GM12801 (cell line): ENCODE data around the gene PRRC2A.

Source experiments
- TF ChIP-seq, protein P1 (sequence below): IDR thresholded peaks from one replicate; pipeline ENCODE4 v1.5.1; 2011; ENCODE audit warnings: control low read depth; ENCODE audit not compliant: insufficient read length; ENCODE audit errors: extremely low read depth

PRRC2A gene

GRCh38 chr6:31660381-31661261 lies 40.1 kb downstream of the PRRC2A start, which contains the start of gene C6orf47:
TSS of gene C6orf47 (minus strand) at chr6:31660778. CDS start at chr6:31659947, 831 bp downstream.
- TF ChIP-seq, protein P1, sequence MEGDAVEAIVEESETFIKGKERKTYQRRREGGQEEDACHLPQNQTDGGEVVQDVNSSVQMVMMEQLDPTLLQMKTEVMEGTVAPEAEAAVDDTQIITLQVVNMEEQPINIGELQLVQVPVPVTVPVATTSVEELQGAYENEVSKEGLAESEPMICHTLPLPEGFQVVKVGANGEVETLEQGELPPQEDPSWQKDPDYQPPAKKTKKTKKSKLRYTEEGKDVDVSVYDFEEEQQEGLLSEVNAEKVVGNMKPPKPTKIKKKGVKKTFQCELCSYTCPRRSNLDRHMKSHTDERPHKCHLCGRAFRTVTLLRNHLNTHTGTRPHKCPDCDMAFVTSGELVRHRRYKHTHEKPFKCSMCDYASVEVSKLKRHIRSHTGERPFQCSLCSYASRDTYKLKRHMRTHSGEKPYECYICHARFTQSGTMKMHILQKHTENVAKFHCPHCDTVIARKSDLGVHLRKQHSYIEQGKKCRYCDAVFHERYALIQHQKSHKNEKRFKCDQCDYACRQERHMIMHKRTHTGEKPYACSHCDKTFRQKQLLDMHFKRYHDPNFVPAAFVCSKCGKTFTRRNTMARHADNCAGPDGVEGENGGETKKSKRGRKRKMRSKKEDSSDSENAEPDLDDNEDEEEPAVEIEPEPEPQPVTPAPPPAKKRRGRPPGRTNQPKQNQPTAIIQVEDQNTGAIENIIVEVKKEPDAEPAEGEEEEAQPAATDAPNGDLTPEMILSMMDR = no peak

DNA sequence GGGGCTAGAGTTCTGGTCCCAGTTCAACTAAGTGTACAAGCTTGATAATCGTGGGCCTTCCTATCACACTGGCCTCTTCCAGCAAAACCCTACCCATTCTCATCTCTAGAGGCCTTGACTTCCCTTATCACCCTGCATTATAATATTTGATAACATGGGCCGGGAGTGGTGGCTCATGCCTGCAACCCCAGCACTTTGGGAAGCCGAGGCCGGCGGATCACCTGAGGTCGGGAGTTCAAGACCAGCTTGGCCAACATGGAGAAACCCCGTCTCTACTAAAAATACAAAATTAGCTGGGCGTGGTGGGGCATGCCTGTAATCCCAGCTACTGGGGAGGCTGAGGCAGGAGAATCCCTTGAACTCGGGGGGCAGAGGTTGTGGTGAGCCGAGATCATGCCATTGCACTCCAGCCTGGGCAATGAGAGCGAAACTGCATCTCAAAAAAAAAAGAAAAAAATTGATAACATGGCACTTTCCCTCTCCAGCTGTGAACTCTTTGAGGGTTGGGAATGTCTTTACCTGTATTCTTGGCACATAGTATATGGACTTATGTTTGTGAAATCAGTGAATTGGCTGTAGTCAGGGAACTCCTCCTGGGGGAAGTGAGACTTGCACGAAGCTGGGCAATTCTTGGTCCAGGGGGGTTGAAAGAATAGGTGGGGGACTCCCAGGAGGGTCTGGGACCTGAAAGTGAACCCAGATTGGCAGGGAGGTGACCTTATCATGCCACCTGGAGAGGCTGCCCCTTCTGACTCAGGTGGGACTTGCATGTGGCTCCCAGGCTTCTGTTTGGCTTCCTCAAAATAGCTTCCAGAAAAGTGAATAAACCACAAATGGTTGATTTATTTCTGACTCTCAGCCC lies 41.0 kb downstream of the PRRC2A start:
- TF ChIP-seq, protein P1 = no peak

DNA sequence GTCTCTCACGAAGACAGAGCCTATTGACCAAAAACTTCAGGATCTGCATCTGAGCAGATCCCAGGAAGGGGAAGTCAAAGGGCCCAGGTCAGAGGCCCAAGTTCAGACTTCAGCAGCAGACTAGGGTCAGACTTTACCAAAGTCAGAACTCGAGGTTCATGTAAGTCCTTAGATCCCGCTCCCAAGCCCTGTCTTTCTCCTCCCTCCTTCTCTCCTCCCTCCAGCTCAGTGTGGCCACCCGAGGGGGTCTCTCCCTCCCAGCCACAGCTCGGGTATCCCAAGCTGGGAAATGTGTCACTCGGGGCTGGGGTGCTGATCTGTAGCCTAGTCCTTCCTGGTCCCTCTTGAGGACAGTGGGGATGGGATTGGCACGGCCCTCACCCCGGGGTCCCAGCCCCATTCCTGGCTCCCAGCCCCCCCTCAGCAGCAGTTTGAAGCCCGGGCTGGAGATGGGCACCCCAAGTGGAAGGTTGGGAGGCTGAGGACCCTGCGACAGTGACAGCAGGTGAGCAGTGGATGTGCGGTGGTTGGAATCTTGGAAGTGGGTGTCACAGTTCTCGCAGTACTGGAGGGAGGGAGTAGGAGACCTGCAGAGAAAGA lies 41.7 kb downstream of the PRRC2A start:
- TF ChIP-seq, protein P1 = no peak

DNA sequence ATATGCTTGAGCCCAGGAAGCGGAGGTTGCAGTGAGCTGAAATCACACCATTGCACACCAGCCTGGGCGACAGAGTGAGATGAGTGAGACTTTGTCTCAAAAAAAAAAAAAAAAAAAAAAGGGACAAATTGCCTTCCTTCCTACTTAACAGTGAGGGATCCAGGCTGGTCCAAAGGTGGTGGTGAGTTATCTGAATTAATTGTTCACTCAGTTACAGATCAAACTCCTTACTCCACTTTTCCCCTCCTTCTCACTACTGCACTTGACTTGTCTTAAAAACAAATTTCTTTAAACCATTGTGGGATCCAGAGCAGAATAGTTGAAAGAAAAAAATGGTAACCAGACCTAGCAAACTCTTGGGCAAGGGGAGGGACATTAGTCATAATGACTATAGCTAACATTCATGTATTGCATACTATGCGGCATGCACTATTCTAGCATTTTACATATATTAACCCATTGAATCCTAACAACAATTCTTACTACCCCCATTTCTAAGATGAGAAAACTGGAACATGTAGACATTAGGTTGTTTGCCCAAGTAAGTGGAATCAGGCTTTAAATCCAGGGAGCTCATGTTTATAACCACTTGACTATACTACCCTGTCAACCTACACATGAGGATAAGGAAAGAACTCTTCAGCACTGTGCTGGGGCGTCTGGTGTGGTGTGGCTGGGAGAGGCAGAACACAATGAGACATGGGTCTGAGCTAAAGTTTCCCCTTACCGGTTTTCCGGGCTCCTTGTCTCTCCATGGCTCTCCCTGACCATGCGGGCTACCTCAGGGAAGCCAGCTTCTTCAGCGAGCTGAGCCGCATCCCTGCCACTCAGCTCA lies 42.8 kb downstream of the PRRC2A start:
- TF ChIP-seq, protein P1 = no peak

DNA sequence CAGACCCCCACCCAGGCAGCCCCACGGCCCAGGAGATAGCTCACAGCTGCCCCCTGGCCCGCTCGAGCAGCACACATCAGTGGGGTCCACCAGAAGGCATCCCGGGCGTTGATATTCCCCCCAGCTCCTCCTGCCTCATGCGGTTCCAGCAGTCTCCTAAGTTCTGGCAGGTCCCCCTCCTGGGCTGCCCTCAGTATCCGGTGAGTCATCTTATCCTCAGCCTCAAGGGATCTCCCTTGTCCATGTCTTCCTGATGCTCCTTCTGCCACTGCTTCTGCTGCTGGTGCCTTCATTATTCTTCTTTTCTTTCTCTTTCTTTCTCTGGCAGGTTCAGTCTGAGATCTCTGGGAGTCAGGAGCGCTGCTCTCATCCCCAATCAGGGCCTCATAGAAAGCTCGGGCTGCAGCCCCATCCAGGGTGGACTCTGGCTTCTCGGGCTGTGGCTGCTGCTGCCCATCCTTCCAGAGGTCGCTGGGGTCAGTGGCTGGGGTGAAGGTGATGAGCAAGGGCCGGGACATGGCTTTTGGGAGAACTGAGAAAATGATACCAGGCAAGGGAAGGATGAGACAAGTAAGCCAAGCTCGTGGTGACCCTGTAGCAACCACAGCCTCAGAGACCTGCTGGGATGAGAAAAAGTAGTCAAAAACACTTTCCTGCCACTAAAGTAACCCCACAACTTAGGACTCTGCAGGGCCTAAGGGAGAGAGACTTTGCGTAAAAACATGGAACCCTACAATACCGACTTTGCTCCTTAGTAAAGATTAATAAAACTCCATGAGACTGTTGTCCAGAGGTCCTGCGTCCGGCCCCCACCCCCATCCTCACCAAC lies 43.7 kb downstream of the PRRC2A start:
- TF ChIP-seq, protein P1 = no peak

DNA sequence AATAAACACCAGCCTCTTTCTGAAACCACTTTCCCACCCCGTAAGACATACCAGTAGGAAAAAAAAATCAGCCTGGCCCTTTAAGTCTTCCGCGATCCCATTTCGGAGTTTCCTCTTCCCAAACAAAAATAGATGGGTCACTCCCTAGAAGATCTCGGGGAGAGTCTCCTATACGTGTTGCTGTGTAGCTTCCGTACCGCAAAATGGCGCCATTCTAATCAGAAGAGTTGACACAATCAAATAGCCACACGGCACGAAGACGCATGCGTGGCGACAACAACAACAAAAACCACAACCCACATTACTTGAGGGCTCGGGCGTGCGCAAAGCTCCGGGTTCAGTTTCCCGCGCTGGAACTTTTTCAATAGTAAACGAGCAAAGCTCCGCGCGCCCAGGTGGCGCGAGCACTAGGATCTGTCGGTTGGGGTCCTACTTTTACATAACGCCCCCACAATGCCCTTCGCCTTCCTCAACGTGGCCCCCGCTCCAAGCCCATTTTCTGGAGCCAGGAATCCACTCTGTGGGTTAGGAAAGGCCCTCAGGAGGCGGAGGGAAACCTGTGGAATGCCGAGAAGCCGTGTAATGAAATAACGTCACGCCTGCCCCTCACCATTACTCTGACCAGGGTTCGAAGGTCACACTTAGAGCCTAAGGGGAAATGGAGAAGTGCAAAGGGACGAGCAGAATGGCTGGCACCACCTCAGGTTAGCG lies 44.4 kb downstream of the PRRC2A start, which contains the start of gene GPANK1:
GPANK1 (minus strand) TSS at position 208 of the 711 bp plus-strand sequence. CDS start 519 bp downstream, outside the sequence.
- TF ChIP-seq, protein P1 = no peak
